Measurements from ENCODE around the gene DNAH8. TPM values are rescaled to one million over a fixed set of nuclear protein-coding genes. Genes with fewer than 3 reads are reported as not detected.

DNAH8 gene
- total RNA-seq, 4 donors from 2014 or later = not detected

DNA sequence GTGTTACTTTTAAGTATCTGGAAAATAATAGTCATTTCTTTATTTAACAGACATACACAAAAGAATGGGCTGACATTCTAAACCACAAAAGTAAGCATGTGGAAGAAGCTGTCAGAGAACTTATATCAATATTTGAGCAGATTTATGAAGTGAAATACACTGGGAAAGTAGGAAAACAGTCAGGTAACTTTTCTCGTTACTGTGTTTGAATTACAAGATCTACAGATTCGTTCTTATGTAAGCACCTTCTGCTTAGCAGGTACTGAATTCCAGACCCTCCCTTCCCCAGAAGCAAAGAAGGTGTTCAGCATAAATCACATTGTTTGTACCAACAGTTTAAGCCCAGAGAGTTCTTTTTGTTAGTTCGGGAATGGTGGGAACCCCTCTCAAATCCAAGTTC lies 88.0 kb downstream of the DNAH8 start:
- DNase-seq (ENCODE audit: low spot score) (no peak), ATAC-seq (ENCODE audit: low FRiP score) (no peak)
- TF ChIP-seq CTCF (IDR thresholded peaks at IDR 0.05) = no peak

GRCh38 chr6:38804358-38804757 lies 89.2 kb downstream of the DNAH8 start:
- TF ChIP-seq CTCF (IDR thresholded peaks at IDR 0.05) = no peak
- DNase-seq (ENCODE audit: low spot score) (no peak), ATAC-seq (ENCODE audit: low FRiP score) (no peak)

DNA sequence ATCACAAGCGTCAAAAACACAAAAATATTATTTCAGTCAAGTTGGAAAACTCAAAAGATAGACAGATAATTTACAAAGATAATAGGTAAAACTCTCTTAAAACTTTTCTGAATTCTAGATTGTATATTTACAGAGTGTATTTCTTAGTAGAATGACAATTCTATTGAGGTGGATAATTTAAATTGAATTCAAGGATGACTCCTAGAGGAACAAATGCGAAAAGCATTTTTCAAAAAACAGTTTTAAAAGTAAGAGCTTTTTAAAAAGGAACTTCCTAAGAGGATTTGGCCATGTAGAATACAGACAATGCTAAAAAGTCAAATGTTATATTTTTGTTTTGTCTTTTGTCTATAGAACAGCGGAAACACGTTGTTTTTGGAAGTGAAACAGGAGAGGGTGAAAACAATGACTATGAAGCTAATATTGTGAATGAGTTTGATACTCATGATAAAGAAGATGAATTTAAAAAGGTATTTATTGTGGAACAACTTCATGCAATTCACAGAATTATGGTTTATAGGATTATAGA lies 90.1 kb downstream of the DNAH8 start:
- TF ChIP-seq CTCF (IDR thresholded peaks at IDR 0.05) = no peak
- ATAC-seq (ENCODE audit: low FRiP score) = no peak
- DNase-seq (ENCODE audit: low spot score) = no peak

DNA sequence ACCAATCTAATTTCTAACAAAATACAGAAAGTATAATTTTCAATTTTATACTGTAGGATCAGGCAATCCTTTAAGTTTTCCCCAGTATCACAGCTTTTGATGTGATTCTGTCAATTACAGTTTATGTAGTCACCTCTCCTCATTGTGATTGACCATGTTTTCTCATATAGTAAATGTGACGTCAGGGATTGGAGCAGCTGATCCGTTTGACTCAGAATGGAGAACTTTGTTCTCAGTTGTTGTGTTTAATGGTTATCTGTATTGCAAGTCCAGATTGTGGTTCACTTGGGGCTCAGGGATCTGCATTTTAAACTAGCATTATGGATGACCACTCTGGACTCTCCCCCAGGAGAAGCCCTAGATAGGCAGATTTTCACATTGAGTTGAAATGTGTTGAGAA lies 90.6 kb downstream of the DNAH8 start:
- TF ChIP-seq CTCF (IDR thresholded peaks at IDR 0.05) = no peak
- no peak for ATAC-seq (ENCODE audit: low FRiP score)
- no peak for DNase-seq (ENCODE audit: low spot score)

- ATAC-seq (ENCODE audit: low FRiP score) (no peak), DNase-seq (ENCODE audit: low spot score) (no peak)
- no peak for TF ChIP-seq CTCF (IDR thresholded peaks at IDR 0.05)
Observed at GRCh38 chr6:38806271-38806670, 91.2 kb downstream of the DNAH8 start.

- no peak for ATAC-seq (ENCODE audit: low FRiP score)
- no peak for TF ChIP-seq CTCF (IDR thresholded peaks at IDR 0.05)
Observed at GRCh38 chr6:38806833-38807232, 91.7 kb downstream of the DNAH8 start.

GRCh38 chr6:38808039-38808438 lies 92.9 kb downstream of the DNAH8 start:
- no peak for ATAC-seq (ENCODE audit: low FRiP score)
- no peak for DNase-seq (ENCODE audit: low spot score)
- no peak for TF ChIP-seq CTCF (IDR thresholded peaks at IDR 0.05)

More at GRCh38 chr6:38806833-38807232, 91.7 kb downstream of the DNAH8 start:
- no peak for DNase-seq (ENCODE audit: low spot score)

All from omental fat pad (tissue), 4 donors.